Islet precursor cell (in vitro differentiated cells): ENCODE data around the gene CENPA.
A peak's percentile ranks its signal among the peaks of the same experiment; 100 is the strongest.

ENCODE experiments used
- DNase-seq: peaks from one replicate; pipeline ENCODE4 v3.0.0-alpha.2; 2018

Gene CENPA

GRCh38 chr2:26763019-26763418, 22.8 kb upstream of the CENPA start:
- DNase-seq: no peak

DNA sequence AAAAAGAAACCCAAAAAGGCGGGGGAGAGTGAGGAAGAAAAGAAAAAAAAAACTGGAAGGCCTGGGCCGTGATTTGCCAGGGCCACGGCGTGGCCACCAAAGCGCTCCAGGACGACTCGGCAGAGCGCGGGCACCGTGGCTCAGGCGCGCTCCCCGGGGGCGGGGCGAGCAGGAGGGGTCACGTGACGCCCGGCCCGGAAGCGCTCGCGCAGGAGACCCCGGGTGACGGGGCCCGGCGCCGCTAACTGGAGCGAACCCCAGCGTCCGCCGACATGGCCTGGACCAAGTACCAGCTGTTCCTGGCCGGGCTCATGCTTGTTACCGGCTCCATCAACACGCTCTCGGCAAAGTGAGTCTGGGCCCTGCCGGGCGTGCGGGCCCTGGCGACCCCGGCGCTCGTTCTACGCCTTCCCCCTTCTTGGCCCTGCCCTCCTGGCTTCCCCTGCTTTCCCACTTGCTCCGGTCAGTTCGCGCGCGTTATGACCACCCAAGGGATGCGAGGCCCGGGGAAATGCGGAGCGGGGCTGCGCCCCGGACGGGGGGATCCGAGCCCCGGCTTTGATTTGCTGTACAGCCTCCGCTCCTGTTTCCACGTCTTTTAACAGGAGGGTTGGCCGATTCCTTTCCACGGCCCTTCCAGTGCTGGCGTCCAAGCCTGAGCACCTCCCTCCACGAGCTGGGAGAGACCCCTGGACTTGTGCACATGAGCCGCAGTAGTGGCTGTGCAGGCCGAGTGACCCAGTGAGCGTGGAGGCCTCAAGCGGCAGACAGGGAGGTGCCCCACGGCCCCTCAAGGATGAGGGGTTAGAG, 21.6 kb upstream of the CENPA start, which contains the start of gene SLC35F6:
TSS of gene SLC35F6 (plus strand) at position 207 of the 810 bp plus-strand sequence. CDS start at position 273, 66 bp downstream.
- DNase-seq: peak; percentile 86

DNA sequence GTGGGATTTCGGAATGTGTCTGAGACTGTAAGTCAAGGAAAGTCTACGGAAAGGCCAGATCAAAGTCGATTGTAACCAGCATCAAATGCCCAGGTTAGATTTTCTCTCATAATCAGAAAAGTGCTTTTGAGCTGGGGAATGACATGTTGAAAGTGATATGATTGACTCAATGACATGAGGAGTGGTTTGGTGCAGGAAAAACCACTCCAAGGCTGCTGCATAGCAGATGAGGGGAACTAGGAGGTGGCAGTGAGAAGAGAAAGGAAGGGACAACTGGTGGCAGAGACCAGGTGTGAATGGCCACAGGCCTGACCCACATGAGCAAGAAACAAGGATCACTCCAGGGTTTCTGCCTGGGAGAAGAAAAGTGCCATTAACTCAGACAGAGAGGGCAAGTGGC, 20.9 kb upstream of the CENPA start:
- DNase-seq: no peak

DNA sequence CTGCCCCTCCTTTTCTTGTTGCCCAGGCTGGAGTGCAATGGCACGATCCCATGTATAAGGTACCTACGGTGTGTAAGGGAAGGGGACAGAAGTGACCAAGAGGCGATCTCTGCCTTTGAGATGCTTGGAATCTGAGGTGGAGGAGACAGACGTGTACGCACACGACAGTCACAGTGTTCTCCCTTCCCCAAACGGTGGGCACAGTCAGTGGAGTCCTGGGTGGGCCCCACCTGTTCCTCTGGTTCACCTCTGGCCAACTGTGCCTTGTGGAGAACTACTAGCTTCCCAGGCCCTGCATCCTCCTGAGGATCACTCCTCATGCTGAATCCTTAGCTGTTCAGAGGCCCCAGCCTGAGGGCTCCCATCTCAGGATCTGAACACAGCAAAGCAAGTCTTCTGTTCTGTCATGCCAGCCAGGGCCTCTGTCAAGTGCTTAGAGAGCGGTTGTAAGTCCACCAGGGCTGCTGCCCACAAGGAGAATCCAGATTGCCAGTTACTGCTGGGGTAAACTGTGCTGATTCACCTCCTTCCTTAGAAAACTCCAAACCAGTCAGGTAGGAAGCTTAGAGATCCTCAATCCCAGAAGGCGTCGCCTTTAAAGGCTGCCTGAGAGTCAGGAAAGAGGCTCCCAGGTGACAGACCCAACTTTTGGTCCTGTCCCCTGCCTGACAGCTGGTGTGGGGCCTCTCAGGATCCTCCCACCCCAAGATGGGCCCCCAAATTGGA, 20.2 kb upstream of the CENPA start:
- no peak for DNase-seq

DNA sequence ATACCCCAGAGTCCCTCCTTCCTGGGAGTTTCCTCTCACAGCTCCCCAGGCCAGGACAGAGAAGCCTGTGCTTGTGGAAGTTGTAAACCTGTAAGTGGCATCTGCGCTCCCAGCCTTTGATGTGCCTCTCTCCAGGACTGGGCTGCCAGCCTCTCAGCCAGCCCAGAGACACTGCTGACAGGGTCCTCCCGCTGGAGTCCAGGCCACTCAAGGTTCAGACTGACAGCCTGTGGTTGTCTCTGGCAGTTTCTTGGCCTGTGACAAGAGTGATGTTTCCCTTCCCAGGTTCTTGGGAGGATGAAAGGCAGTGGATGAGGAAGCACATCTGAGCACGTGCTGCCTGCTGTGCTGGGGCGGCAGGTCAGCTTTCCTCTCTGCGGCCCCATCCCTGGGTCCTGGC, 18.7 kb upstream of the CENPA start:
- DNase-seq: peak; percentile 89

DNA sequence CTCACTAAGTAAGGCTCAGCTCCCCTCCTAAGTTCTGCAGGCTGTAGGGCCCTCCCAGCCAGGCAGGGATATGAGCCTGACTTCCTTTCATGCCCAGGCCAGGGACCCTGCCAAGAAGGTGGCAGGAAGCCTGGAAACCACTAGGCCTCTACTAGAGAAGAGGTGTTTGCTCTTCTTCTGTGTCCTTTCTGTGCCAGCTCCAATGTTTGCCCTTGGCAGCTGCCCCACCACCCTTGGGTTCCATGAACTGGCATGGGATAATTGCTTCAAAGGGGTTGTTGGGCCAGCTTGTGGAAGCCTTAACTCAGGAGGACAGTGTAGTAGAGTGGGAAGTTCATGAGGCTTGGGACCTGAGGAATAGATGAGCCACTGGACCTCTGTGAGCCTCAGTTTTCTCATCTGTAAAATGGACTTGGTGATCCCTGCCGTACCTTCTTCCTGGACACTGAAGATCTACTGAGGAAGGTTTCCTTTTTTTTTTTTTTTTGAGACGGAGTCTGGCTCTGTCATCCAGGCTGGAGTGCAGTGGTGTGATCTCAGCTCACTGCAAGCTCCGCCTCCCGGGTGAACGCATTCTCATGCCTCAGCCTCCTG, 17.9 kb upstream of the CENPA start:
- no peak for DNase-seq

DNA sequence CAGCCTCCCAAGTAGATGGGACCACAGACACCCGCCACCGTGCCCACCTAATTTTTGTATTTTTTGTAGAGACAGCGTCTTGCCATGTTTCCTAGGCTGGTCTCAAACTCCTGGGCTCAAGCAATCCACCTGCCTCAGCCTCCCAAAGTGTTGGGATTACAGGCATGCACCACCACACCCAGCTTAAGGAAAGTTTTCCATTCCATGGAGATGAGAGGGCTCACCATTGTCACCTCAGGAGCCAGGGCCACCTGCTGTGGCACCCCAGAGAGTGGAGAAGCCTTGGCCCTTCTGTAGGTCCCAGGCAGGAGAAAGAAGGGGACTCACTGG, 17.1 kb upstream of the CENPA start:
- no peak for DNase-seq

DNA sequence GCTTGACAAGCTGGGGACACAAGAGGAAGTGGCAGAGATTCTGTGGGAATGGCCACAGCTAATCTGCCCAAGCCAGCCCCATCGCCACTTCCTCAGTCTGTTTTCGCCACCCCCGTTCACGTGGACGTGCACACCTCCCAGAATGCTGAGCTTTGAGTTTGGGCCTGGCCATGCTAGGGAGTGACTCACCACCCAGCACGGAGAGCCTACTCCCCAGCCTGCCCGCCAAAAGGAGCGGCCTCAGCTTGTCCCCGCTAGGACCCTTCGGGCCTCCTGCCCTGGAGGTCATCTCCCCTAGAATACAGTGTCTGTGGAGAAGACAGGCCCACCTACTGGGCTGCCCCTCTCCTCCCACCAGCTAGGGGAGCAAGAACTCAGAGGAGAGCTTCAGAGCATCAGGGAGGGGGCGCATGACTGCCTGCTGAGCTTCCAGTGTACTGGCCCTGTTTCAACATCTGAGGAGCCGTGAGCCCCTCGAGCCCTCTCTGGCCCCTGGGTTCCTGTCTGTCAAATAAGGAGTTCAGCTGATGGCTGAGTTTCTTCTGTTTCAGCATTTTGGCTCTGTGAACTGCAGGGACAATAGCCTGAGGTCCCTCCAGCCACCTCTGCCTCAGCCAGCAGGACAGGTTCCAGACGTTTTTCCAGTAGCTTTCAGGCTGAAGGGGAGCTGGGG, 16.6 kb upstream of the CENPA start:
- DNase-seq: peak; percentile 70

GRCh38 chr2:26770986-26771586, 14.8 kb upstream of the CENPA start:
- no peak for DNase-seq

GRCh38 chr2:26772064-26773001, 13.5 kb upstream of the CENPA start:
- no peak for DNase-seq

DNA sequence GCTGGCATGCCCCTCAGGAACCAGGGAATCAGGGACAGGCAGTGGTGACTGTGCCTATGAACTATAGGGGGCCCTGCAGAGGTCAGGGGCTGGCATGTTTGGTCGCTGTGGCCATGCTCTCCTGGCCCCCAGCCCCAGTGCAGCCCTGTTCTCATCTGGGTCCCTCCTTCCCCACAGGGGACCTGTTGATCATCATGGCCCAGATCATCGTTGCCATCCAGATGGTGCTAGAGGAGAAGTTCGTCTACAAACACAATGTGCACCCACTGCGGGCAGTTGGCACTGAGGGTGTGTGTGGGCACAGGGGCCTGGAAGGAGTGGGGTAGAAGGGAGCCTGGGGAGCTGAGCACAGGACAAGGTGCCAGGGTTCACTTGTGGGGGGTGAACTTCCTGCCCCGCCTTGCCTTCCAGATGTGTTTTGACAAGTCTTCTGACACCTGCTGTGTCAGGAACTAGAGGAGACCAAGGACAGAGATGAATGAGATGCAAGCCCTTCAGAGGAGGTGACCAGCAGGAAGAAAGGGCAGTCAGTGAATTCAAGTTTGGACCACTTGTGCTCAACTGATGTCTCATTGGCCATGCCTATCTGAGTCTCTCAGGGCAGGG, 9.6 kb upstream of the CENPA start:
- no peak for DNase-seq

- DNase-seq: no peak
Measured at GRCh38 chr2:26778098-26778497, 7.8 kb upstream of the CENPA start.

- no peak for DNase-seq
Measured at GRCh38 chr2:26778507-26778906, 7.3 kb upstream of the CENPA start.

GRCh38 chr2:26780203-26780760, 5.6 kb upstream of the CENPA start:
- DNase-seq: no peak

GRCh38 chr2:26782876-26783704, 2.8 kb upstream of the CENPA start:
- DNase-seq: no peak

- DNase-seq: no peak
Measured at GRCh38 chr2:26784570-26785234, 1.2 kb upstream of the CENPA start.

DNA sequence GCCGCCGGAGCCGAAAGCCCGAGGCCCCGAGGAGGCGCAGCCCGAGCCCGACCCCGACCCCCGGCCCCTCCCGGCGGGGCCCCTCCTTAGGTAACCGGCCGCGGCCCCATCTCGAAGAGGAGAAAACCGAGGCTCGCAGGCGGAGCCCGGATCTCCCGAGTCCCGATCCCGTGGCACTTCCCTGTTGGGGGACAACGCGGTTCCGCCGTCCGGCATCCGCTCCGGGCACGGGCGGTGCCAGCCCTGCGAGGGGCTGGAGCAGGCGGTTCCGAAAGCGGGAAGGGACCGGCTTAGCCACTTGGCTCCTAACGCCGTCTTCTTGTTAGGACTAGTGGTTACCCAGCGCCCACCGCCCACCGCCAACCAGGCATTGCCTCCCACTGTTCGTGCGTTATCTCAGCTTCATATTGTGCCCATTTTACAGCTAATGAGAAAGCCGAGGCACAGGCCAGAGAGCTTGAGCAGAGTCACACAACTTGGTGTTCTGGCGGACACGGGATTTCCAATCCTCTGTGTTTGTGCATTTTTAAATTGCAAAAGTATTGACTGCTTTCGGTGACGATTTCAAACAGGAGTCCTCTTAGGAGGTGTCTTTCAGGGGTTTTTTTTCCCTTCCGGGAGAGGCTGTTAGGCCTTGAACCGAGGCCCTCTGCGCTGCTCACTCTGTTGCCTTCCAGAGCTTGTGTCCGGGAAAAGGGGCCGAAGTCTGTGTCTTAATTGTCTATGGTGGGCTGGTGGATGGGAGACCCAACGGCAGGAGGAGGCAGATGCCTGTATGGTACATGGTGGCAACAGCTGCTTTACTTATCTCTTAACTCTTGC, 562 bp downstream of the CENPA start:
- no peak for DNase-seq

GRCh38 chr2:26792720-26793119, 6.9 kb downstream of the CENPA start:
- DNase-seq: peak; percentile 43

GRCh38 chr2:26793518-26793917, 7.7 kb downstream of the CENPA start:
- DNase-seq: no peak
